Gastrocnemius medialis (tissue), 4 donors: ENCODE results near the gene CYTH4. TPM values are rescaled to one million over a fixed set of nuclear protein-coding genes. Genes with fewer than 3 reads are reported as not detected.

ENCODE experiments used
- ATAC-seq, 2 donors: fragments of 150-250 bp; one replicate each; pipeline ENCODE4 v1.9.1; 2016
- DNase-seq, 2 donors: peaks; one replicate each; pipeline ENCODE4 v3.0.0-alpha.2; 2019
- H3K27ac ChIP-seq, 4 donors: fragments of 200-600 bp; sonication (generic); 1 replicate in 1 of 4; 2 replicates in 3 of 4; pipeline ENCODE4 v1.5.1; 2016 to 2018; ENCODE audit warnings: mild to moderate bottlenecking in 2 of 4, moderate library complexity in 1 of 4
- H3K27me3 ChIP-seq, 3 donors: fragments of 200-600 bp; sonication (generic) in 2 of 3; 1 replicate in 1 of 3; 2 replicates in 2 of 3; pipeline versions ENCODE4 v1.5.1 to v1.6.0; 2016 to 2019; ENCODE audit warnings: mild to moderate bottlenecking in 1 of 3, moderate library complexity in 1 of 3
- H3K36me3 ChIP-seq, 2 donors: fragments of 200-600 bp; sonication (generic) in 1 of 2; one replicate each; pipeline ENCODE4 v1.5.1; 2017 to 2018
- H3K4me1 ChIP-seq, 2 donors: fragments of 200-600 bp; sonication (generic) in 1 of 2; one replicate each; pipeline ENCODE4 v1.5.1; 2016 to 2017; ENCODE audit warnings: mild to moderate bottlenecking in 2 of 2
- H3K4me3 ChIP-seq, 4 donors: fragments of 200-600 bp; sonication (generic) in 3 of 4; 1 replicate in 1 of 4; 2 replicates in 3 of 4; pipeline ENCODE4 v1.5.1; 2016 to 2019; ENCODE audit warnings: mild to moderate bottlenecking in 2 of 4
- H3K9me3 ChIP-seq, 3 donors: fragments of 200-600 bp; sonication (generic) in 2 of 3; 1 replicate in 1 of 3; 2 replicates in 2 of 3; pipeline ENCODE4 v1.5.1; 2016 to 2019
- CTCF ChIP-seq, 5 experiments: fragments of 450-650 bp in 3 of 5; fragments of 200-600 bp in 2 of 5; sonication (generic) in 2 of 5; IDR thresholded peaks in 4 of 5; conservative IDR thresholded peaks in 1 of 5; 1 replicate in 4 of 5; 2 replicates in 1 of 5; pipeline ENCODE4 v1.5.1; 2016 to 2019; ENCODE audit warnings: antibody characterized with exemption in 5 of 5, mild to moderate bottlenecking in 3 of 5, moderate library complexity in 3 of 5
- POLR2A ChIP-seq, 2 donors: fragments of 450-650 bp; IDR thresholded peaks; one replicate each; pipeline ENCODE4 v1.6.1; 2017; ENCODE audit warnings: antibody characterized with exemption in 2 of 2, mild to moderate bottlenecking in 2 of 2, moderate library complexity in 2 of 2
- in situ Hi-C, 4 donors: fragments of 200-750 bp; cut with MboI; loops; one replicate each; pipeline versions ENCODE4 v1.15.0 to v1.8.0; 2017; ENCODE audit warnings: low sequenced_read_pairs in 4 of 4
- intact Hi-C: fragments of 100-400 bp; cut with DNase I; formaldehyde crosslinking; loops from one replicate; pipeline ENCODE4 v1.15.1; 2023; ENCODE audit warnings: low total_unique reads
- total RNA-seq, 4 donors: library from RNA; depleted of rRNA; stranded (reverse); fragments of >200 nt; gene quantifications; one replicate each; pipeline versions ENCODE4 v1.1.0 to v1.2.3, GENCODE V29; 2016

Gene CYTH4
- total RNA-seq, 4 donors from 2014 or later: 1.7 to 2.2 (median 2.0) TPM; not detected in 1

DNA sequence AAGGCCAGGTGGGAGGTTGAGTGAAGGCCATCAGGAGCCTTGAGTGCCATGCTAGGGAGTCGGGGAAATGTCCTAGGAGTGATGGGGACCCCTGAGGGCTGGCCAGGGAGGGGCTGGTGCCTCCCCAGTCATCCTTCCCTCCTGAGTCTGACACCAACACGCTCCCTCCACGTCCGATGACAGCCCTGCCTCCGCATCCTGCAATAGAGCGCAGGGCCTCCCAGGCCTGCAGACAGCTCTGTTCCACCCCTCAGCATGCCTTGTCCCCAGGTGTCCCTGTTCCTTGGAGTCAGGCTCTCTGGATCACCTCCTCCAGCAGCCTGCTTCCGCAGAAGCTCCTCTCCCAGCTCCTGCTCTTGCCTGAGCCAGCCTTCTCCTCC is 41.4 kb upstream of the CYTH4 start:
- Histone ChIP-seq H3K4me1 (no peaks in the 10 kb centered on the region), H3K9me3 (no peaks in the 10 kb centered on the region), H3K4me3 (no peak overlapping the region), H3K36me3 (no peaks in the 10 kb centered on the region), H3K27me3 (peaks cover 14 to 53% (median 37%) of the 10 kb centered on the region in 3 donors), H3K27ac (no peak overlapping the region)
- DNase-seq: no peak
- intact Hi-C loops: no loop called here
- no peak for TF ChIP-seq CTCF (IDR thresholded peaks at IDR 0.05 in 4 of 5, conservative IDR thresholded peaks at IDR 0.05 in 1 of 5)
- TF ChIP-seq POLR2A (IDR thresholded peaks at IDR 0.05): no peak
- ATAC-seq: no peak
- in situ Hi-C loops: no loop called here

DNA sequence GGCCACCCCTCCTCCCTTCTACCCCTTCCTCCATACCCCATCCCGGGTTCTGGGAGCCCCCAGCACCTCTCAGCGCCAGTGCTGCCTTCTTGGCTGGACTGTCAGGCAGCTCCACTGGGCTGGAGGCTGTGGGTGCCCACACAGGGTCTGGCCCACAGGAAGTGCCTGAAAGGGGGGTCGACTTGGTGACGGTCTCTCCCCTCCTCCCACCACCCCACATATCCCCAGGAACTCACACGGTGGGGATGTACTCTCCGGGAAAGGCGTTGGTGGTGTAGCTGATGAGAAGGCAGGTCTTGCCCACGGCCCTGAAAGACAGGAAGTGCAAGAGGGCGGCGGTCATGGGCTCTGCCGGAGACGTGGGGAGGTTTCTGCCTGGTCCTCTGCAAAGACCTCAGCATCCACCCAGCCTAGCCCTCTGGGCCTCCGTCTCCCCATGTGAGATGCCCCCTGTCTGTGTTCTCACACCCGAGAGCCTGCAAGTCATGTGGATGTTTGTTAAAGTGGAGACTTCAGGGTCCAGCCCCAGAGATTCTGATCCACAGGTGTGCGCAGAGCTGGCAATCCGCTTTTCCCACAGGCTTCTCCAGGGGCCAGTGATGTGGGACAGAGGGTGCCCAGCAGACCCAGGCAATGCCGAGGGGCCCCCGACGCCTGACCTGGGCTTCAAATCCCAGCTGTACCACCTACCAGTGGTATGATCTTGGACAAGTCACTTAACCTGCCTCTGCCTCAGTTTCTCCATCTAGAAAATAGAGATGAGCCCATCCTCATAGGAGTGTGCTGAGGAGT is 40.8 kb upstream of the CYTH4 start:
- Histone ChIP-seq H3K36me3 (no peaks in the 10 kb centered on the region), H3K9me3 (no peaks in the 10 kb centered on the region), H3K4me3 (no peak overlapping the region), H3K27ac (no peak overlapping the region), H3K27me3 (peaks cover 14 to 47% (median 31%) of the 10 kb centered on the region in 3 donors), H3K4me1 (no peaks in the 10 kb centered on the region)
- intact Hi-C loops: no loop called here
- ATAC-seq: no peak
- no peak for DNase-seq
- TF ChIP-seq CTCF (IDR thresholded peaks at IDR 0.05 in 4 of 5, conservative IDR thresholded peaks at IDR 0.05 in 1 of 5): no peak
- in situ Hi-C loops: no loop called here

DNA sequence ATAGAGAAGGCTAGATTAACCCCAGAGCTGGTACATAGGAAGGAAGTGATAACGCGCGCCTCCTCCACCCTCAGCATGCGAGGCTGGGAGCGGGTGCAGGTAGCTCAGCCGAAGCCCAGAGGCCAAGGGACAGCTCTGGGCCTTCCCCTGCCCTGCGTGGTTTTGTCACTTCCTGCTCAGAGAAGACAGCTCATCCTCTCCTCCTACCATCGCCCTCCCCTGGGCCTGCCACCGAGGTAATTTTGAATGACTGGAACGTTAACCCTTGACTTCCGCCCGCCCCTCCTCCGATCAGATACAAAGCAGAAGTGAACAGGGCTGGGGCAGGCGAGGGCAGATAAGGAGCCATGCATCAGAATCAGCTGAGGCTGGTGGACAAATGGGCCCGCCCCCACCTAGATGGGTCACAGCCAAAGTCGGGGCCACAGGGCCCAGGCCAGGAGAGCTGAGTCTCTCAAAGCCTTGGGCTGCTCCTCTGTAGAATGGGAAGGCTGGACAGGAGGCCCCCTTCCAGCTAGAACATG is 39.9 kb upstream of the CYTH4 start:
- no peaks in the 10 kb centered on the region for H3K9me3 ChIP-seq
- TF ChIP-seq CTCF (IDR thresholded peaks at IDR 0.05 in 4 of 5, conservative IDR thresholded peaks at IDR 0.05 in 1 of 5) (no peak), POLR2A (IDR thresholded peaks at IDR 0.05) (no peak)
- peak in 1 of 2 donors; percentile 9 for ATAC-seq
- no peaks in the 10 kb centered on the region for H3K4me1 ChIP-seq
- peaks cover 14 to 46% (median 30%) of the 10 kb centered on the region in 3 donors for H3K27me3 ChIP-seq
- H3K4me3 ChIP-seq: no peak overlapping the region
- intact Hi-C loops (no loop called here), in situ Hi-C loops (no loop called here)
- no peak overlapping the region for H3K27ac ChIP-seq
- H3K36me3 ChIP-seq: no peaks in the 10 kb centered on the region
- peak in 1 of 2 donors; percentile 39 for DNase-seq

- DNase-seq: no peak
- Histone ChIP-seq H3K27me3 (peaks cover 14 to 39% (median 27%) of the 10 kb centered on the region in 3 donors), H3K9me3 (no peaks in the 10 kb centered on the region), H3K27ac (no peak overlapping the region), H3K4me1 (no peaks in the 10 kb centered on the region), H3K4me3 (peak overlapping the region in 1 of 4 donors; percentile 30), H3K36me3 (no peaks in the 10 kb centered on the region)
- no peak for ATAC-seq
- intact Hi-C loops: no loop called here
- TF ChIP-seq POLR2A (IDR thresholded peaks at IDR 0.05): no peak
- no peak for TF ChIP-seq CTCF (IDR thresholded peaks at IDR 0.05 in 4 of 5, conservative IDR thresholded peaks at IDR 0.05 in 1 of 5)
- in situ Hi-C loops: no loop called here
These were observed 38.8 kb upstream of the CYTH4 start for GRCh38 chr22:37243402-37244113.
